GM19452 (cell line): Measurements from ENCODE around the gene CNGB1.
"Not testable (repeated sequence)": the region's sequence is repeated elsewhere in the genome, so short reads cannot be mapped to it uniquely, and the experiment has no call there.

Source experiments
- ATAC-seq: cut with Tn5 transposase; IDR thresholded peaks from one replicate; pipeline ENCODE4 v1.9.1; 2021; ENCODE audit not compliant: unreplicated experiment

CNGB1 gene

GRCh38 chr16:57938484-57938883 lies 32.4 kb downstream of the CNGB1 start:
- ATAC-seq = no peak

GRCh38 chr16:57937861-57938260 lies 33.1 kb downstream of the CNGB1 start:
- ATAC-seq = no peak

GRCh38 chr16:57935904-57936303 lies 35.0 kb downstream of the CNGB1 start:
- no peak for ATAC-seq

GRCh38 chr16:57930533-57930932 lies 40.4 kb downstream of the CNGB1 start:
- no peak for ATAC-seq

- ATAC-seq = no peak
Observed at GRCh38 chr16:57929250-57929649, 41.7 kb downstream of the CNGB1 start.

- ATAC-seq = no peak
Observed at GRCh38 chr16:57926041-57926440, 44.9 kb downstream of the CNGB1 start.

- ATAC-seq = no peak
Observed at GRCh38 chr16:57925310-57925709, 45.6 kb downstream of the CNGB1 start.

- no peak for ATAC-seq
Observed at GRCh38 chr16:57924514-57924913, 46.4 kb downstream of the CNGB1 start.

GRCh38 chr16:57923841-57924240 lies 47.1 kb downstream of the CNGB1 start:
- ATAC-seq = no peak

- no peak for ATAC-seq
Observed at GRCh38 chr16:57923418-57923817, 47.5 kb downstream of the CNGB1 start.

GRCh38 chr16:57920880-57921229 lies 50.1 kb downstream of the CNGB1 start:
- no peak for ATAC-seq

GRCh38 chr16:57920215-57920879 lies 50.6 kb downstream of the CNGB1 start:
- ATAC-seq = no peak

GRCh38 chr16:57918994-57919393 lies 51.9 kb downstream of the CNGB1 start:
- no peak for ATAC-seq

- no peak for ATAC-seq
Observed at GRCh38 chr16:57918444-57918843, 52.5 kb downstream of the CNGB1 start.

GRCh38 chr16:57917929-57918328 lies 53.0 kb downstream of the CNGB1 start:
- not testable (repeated sequence) for ATAC-seq

GRCh38 chr16:57917489-57917888 lies 53.4 kb downstream of the CNGB1 start:
- ATAC-seq = not testable (repeated sequence)

GRCh38 chr16:57916735-57917438 lies 54.0 kb downstream of the CNGB1 start:
- no peak for ATAC-seq

- no peak for ATAC-seq
Observed at GRCh38 chr16:57915811-57916488, 55.0 kb downstream of the CNGB1 start.

- ATAC-seq = no peak
Observed at GRCh38 chr16:57915267-57915666, 55.7 kb downstream of the CNGB1 start.

- ATAC-seq = no peak
Observed at GRCh38 chr16:57914244-57915173, 56.4 kb downstream of the CNGB1 start.
